HepG2 (cell line): ENCODE measurements around the gene ANKRD55. TPM values are rescaled to one million over a fixed set of nuclear protein-coding genes. Genes with fewer than 3 reads are reported as not detected.

Experiments used
- ATAC-seq: fragments of 200-7000 bp; cut with Tn5 transposase; 3 replicates; pipeline ENCODE4 v1.9.1; 2020; ENCODE audit warnings: mild to moderate bottlenecking, moderate library complexity
- BruUV-seq: library from RNA; stranded (reverse); fragments of 400-500 nt; replicated peaks from 2 replicates; lab custom pipeline; 2021; lab: Mats Ljungman, UMichigan
- CTCF ChIA-PET: fragments of 300-600 bp; formaldehyde crosslinking; extraction: SDS; loops from one replicate; lab custom pipeline; 2021; ENCODE audit warnings: low total read pairs, inconsistent platforms, low intra/inter-chr PET ratio; lab: Yijun Ruan, JAX
- POLR2A ChIA-PET: fragments of 350-600 bp; sonication (Branson Sonifier 250); formaldehyde crosslinking; loops from one replicate; lab custom pipeline; 2020; ENCODE audit warnings: antibody characterized with exemption, inconsistent platforms; lab: Yijun Ruan, JAX
- DNase-seq: peaks from one replicate; pipeline ENCODE4 v3.0.0-alpha.2; 2015; ENCODE audit warnings: low spot score
- FAIRE-seq: peaks from 3 replicates; lab custom pipeline; 2011; peaks lifted over from hg19 to GRCh38; lab: Jason Lieb, UNC
- H2AFZ ChIP-seq: one replicate; pipeline ENCODE4 v1.6.1; 2011; ENCODE audit warnings: low read length, inconsistent platforms
- H3K27ac ChIP-seq: fragments of 300-600 bp; 3 replicates; pipeline ENCODE4 v1.8.0; 2011; ENCODE audit warnings: mixed run types, mild to moderate bottlenecking, mixed read lengths, low read length, inconsistent platforms; ENCODE audit not compliant: insufficient read depth; ENCODE audit errors: extremely low read length
- H3K27me3 ChIP-seq, 2 experiments: fragments of 200-600 bp in 1 of 2; 2 replicates in 1 of 2; 3 replicates in 1 of 2; pipeline versions ENCODE4 v1.6.0 to v1.8.0; 2011; ENCODE audit warnings: low read length in 2 of 2, mild to moderate bottlenecking in 2 of 2, moderate library complexity in 2 of 2, inconsistent platforms in 1 of 2; ENCODE audit not compliant: insufficient read depth in 2 of 2, control insufficient read depth in 1 of 2
- H3K36me3 ChIP-seq, 2 experiments: fragments of 200-600 bp in 1 of 2; replicated peaks in 1 of 2; 2 replicates in 1 of 2; 3 replicates in 1 of 2; pipeline versions ENCODE4 v1.5.1 to v1.8.0; 2011; ENCODE audit warnings: low read length in 2 of 2, inconsistent platforms in 1 of 2; ENCODE audit not compliant: insufficient read depth in 2 of 2, control insufficient read depth in 1 of 2
- H3K4me1 ChIP-seq: 2 replicates; pipeline ENCODE4 v1.5.1; 2012; ENCODE audit warnings: low read length, inconsistent platforms; ENCODE audit not compliant: insufficient read depth
- H3K4me2 ChIP-seq: 2 replicates; pipeline ENCODE4 v1.6.0; 2011; ENCODE audit warnings: low read depth, low read length, inconsistent platforms
- H3K4me3 ChIP-seq, 3 experiments: fragments of 200-600 bp in 1 of 3; sonication (generic), shearing (Covaris generic) in 1 of 3; replicated peaks in 1 of 3; 2 replicates each; pipeline ENCODE4 v1.5.1; 2011 to 2016; ENCODE audit warnings: low read length in 3 of 3, inconsistent platforms in 2 of 3, low read depth in 2 of 3, mild to moderate bottlenecking in 2 of 3, control low read depth in 1 of 3, mixed read lengths in 1 of 3; ENCODE audit not compliant: insufficient read depth in 1 of 3
- H3K79me2 ChIP-seq: one replicate; pipeline ENCODE4 v1.6.1; 2011; ENCODE audit warnings: low read length, inconsistent platforms; ENCODE audit not compliant: insufficient read depth
- H3K9ac ChIP-seq: 2 replicates; pipeline ENCODE4 v1.6.0; 2011; ENCODE audit warnings: mild to moderate bottlenecking, low read depth, low read length, inconsistent platforms; ENCODE audit not compliant: insufficient read depth
- H3K9me3 ChIP-seq: 2 replicates; pipeline ENCODE4 v1.5.1; 2012; ENCODE audit warnings: mild to moderate bottlenecking, low read length
- H4K20me1 ChIP-seq: 2 replicates; pipeline ENCODE4 v1.6.0; 2011; ENCODE audit warnings: inconsistent platforms, mild to moderate bottlenecking, low read length, moderate library complexity; ENCODE audit not compliant: insufficient read depth
- GRHL1 ChIP-seq: sonication (generic); formaldehyde crosslinking; conservative IDR thresholded peaks from 2 replicates; pipeline ENCODE4 v1.8.0; 2022; ENCODE audit warnings: missing genetic modification reagents
- HOXA5 ChIP-seq: sonication (generic); formaldehyde crosslinking; IDR thresholded peaks from 2 replicates; pipeline ENCODE4 v1.4.0; 2020; ENCODE audit warnings: missing genetic modification reagents
- MTA1 ChIP-seq: sonication (generic); formaldehyde crosslinking; IDR thresholded peaks from 2 replicates; pipeline ENCODE4 v1.4.0; 2020; ENCODE audit warnings: missing genetic modification reagents, mild to moderate bottlenecking, borderline replicate concordance
- MXD3 ChIP-seq: IDR thresholded peaks from 2 replicates; pipeline ENCODE4 v1.6.1; 2016; ENCODE audit warnings: mild to moderate bottlenecking, missing biosample characterization, missing genetic modification reagents
- PBX3 ChIP-seq: sonication (generic); formaldehyde crosslinking; IDR thresholded peaks from 2 replicates; pipeline ENCODE4 v1.8.1; 2023; ENCODE audit warnings: missing genetic modification reagents, inconsistent platforms, borderline replicate concordance
- PPARG ChIP-seq: conservative IDR thresholded peaks from 2 replicates; pipeline ENCODE4 v1.6.1; 2016; ENCODE audit warnings: missing biosample characterization, missing genetic modification reagents
- SRSF9 ChIP-seq: fragments of 200-400 bp; formaldehyde crosslinking; IDR thresholded peaks from 2 replicates; pipeline ENCODE4 v1.6.1; 2018; ENCODE audit warnings: borderline replicate concordance, mild to moderate bottlenecking, low read depth, low read length; ENCODE audit not compliant: insufficient read depth, poor library complexity, severe bottlenecking
- TEAD2 ChIP-seq: sonication (generic); formaldehyde crosslinking; IDR thresholded peaks from 2 replicates; pipeline ENCODE4 v1.9.0; 2021; ENCODE audit warnings: missing genetic modification reagents
- ZFP37 ChIP-seq: sonication (generic); formaldehyde crosslinking; IDR thresholded peaks from 2 replicates; pipeline ENCODE4 v1.4.0; 2020; ENCODE audit warnings: missing genetic modification reagents, borderline replicate concordance
- ZKSCAN8 ChIP-seq: IDR thresholded peaks from 2 replicates; pipeline ENCODE4 v1.6.1; 2016; ENCODE audit warnings: borderline replicate concordance, missing genetic modification reagents, missing compliant biosample characterization
- ZMYM3 ChIP-seq: sonication (generic); formaldehyde crosslinking; IDR thresholded peaks from 2 replicates; pipeline ENCODE4 v1.5.1; 2020; ENCODE audit warnings: mild to moderate bottlenecking, missing genetic modification reagents
- ZNF234 ChIP-seq: sonication (generic); formaldehyde crosslinking; conservative IDR thresholded peaks from 2 replicates; pipeline ENCODE4 v1.5.1; 2020; ENCODE audit warnings: mild to moderate bottlenecking, missing genetic modification reagents
- ZNF329 ChIP-seq: sonication (generic); formaldehyde crosslinking; IDR thresholded peaks from 2 replicates; pipeline ENCODE4 v1.9.0; 2021; ENCODE audit warnings: low read depth, mild to moderate bottlenecking, missing genetic modification reagents
- ZNF496 ChIP-seq: sonication (generic); formaldehyde crosslinking; IDR thresholded peaks from 2 replicates; pipeline ENCODE4 v1.8.1; 2023; ENCODE audit warnings: mild to moderate bottlenecking, moderate library complexity, missing genetic modification reagents; ENCODE audit not compliant: insufficient replicate concordance
- WGBS: methylation state at CpG from one replicate; pipeline ENCODE4 v1.1.6; 2017; ENCODE audit warnings: low lambda C conversion rate; 5-methylcytosine and 5-hydroxymethylcytosine counted together
- in situ Hi-C: cut with HindIII; loops from 2 replicates; pipeline ENCODE4 v1.10.0; 2017; ENCODE audit warnings: low pct_unique_long_range_greater_than_20kb; ENCODE audit not compliant: extremely low pct_ligation_motif_present
- intact Hi-C: fragments of 100-400 bp; cut with micrococcal nuclease; formaldehyde crosslinking; loops from one replicate; pipeline ENCODE4 v1.10.0; 2022; ENCODE audit not compliant: unreplicated experiment
- polyA plus RNA-seq, 8 experiments: library from polyadenylated mRNA; depleted of rRNA in 3 of 8; stranded (reverse) in 7 of 8; unstranded in 1 of 8; fragments of >200 nt; fragmentation: Illumina TruSeq in 4 of 8; extraction: Trizol in 4 of 8; gene quantifications; 2 replicates each; pipeline versions ENCODE4 v1.2.1 to v1.2.3, GENCODE V29; 2011 to 2016; ENCODE audit warnings: low read depth in 4 of 8, missing spikeins in 1 of 8, mixed read lengths in 1 of 8; ENCODE audit not compliant: insufficient read depth in 1 of 8
- total RNA-seq, 5 experiments: library from RNA; depleted of rRNA; stranded (reverse); fragments of >200 nt; fragmentation: Illumina TruSeq; extraction: Trizol; gene quantifications; 2 replicates each; pipeline ENCODE4 v1.2.3, GENCODE V29; 2016; ENCODE audit warnings: low read depth in 1 of 5
- TF ChIP-seq, protein P1 (sequence below): sonication (generic); formaldehyde crosslinking; IDR thresholded peaks from 2 replicates; pipeline ENCODE4 v1.4.0; 2020; ENCODE audit warnings: mild to moderate bottlenecking, missing genetic modification reagents
- TF ChIP-seq, protein P2 (sequence below): sonication (generic); formaldehyde crosslinking; IDR thresholded peaks from 2 replicates; pipeline ENCODE4 v1.8.1; 2023; ENCODE audit warnings: mild to moderate bottlenecking, moderate library complexity, missing genetic modification reagents

The ANKRD55 gene
- total and polyA plus RNA-seq, 2 of the 13 experiments (the other 11 are each of a cell fraction or from before 2014, with no cell fraction given), result 0.11 to 0.28 TPM

GRCh38 chr5:56168066-56168478, 65.1 kb downstream of the ANKRD55 start:
- CTCF ChIA-PET, result no interaction called here
- no TSS peak for BruUV-seq
- Histone ChIP-seq H3K9me3 (no peaks in the 10 kb centered on the region), H4K20me1 (no peaks in the 10 kb centered on the region), H3K4me1 (peaks cover 20% of the 10 kb centered on the region), H3K27ac (no peak overlapping the region), H3K4me3 (no peak overlapping the region), H3K27me3 (no peaks in the 10 kb centered on the region), H3K36me3 (no peaks in the 10 kb centered on the region), H3K9ac (no peak overlapping the region), H3K4me2 (no peak overlapping the region), H2AFZ (no peak overlapping the region), H3K79me2 (no peaks in the 10 kb centered on the region)
- ATAC-seq (no peak), FAIRE-seq (no peak), DNase-seq (no peak)
- in situ Hi-C loops, result no loop called here
- 97% methylated on average over 8 of the region's 8 CpGs for WGBS
- TF ChIP-seq GRHL1 (no peak), ZKSCAN8 (CRISPR knock-in tag) (no peak), ZNF234 (CRISPR knock-in tag) (no peak), PBX3 (CRISPR knock-in tag) (no peak), ZFP37 (no peak), ZMYM3 (CRISPR knock-in tag) (no peak), PPARG (CRISPR knock-in tag) (no peak), ZNF496 (CRISPR knock-in tag) (no peak), MTA1 (CRISPR knock-in tag) (no peak), SRSF9 (no peak), TEAD2 (CRISPR knock-in tag) (no peak), MXD3 (CRISPR knock-in tag) (no peak), HOXA5 (CRISPR knock-in tag) (no peak), ZNF329 (CRISPR knock-in tag) (no peak)
- TF ChIP-seq, protein P1, sequence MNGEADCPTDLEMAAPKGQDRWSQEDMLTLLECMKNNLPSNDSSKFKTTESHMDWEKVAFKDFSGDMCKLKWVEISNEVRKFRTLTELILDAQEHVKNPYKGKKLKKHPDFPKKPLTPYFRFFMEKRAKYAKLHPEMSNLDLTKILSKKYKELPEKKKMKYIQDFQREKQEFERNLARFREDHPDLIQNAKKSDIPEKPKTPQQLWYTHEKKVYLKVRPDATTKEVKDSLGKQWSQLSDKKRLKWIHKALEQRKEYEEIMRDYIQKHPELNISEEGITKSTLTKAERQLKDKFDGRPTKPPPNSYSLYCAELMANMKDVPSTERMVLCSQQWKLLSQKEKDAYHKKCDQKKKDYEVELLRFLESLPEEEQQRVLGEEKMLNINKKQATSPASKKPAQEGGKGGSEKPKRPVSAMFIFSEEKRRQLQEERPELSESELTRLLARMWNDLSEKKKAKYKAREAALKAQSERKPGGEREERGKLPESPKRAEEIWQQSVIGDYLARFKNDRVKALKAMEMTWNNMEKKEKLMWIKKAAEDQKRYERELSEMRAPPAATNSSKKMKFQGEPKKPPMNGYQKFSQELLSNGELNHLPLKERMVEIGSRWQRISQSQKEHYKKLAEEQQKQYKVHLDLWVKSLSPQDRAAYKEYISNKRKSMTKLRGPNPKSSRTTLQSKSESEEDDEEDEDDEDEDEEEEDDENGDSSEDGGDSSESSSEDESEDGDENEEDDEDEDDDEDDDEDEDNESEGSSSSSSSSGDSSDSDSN (CRISPR knock-in tag), result no peak
- TF ChIP-seq, protein P2, sequence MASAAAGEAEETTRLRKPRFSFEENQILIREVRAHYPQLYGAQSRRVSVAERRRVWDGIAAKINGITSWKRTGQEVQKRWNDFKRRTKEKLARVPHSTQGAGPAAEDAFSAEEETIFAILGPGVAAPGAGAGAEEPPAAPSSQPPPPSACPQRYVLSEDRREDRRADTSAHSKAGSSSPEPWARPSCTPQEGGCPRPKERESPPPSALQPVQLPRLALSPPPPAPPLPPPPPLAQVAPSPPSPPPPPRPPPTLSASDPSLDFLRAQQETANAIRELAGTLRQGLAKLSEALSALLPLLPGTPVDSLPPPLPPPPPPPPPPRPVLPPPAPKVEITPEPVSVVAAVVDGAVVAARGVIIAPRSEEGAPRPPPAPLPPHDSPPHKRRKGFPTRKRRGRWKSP (CRISPR knock-in tag), result no peak
- POLR2A ChIA-PET, result no interaction called here
- intact Hi-C loops, result no loop called here
